NCI-H2196 treated with DMSO at 0.1 percent for 48 hours (cell line): ENCODE data around the gene RAB9A.
"Not testable (repeated sequence)": the region's sequence is repeated elsewhere in the genome, so short reads cannot be mapped to it uniquely, and the experiment has no call there.

ENCODE experiments used
- DNase-seq: peaks from one replicate; lab custom pipeline; 2025; ENCODE audit not compliant: unreplicated experiment; lab: John Stamatoyannopoulos, UW

Gene RAB9A

GRCh38 chrX:13688958-13689740 is at the start of gene RAB9A:
RAB9A (plus strand) TSS chrX:13689128; CDS start chrX:13708747, 19,619 bp downstream.
- DNase-seq = peak; percentile 45

- not testable (repeated sequence) for DNase-seq
Measured at GRCh38 chrX:13641684-13642083, 47.2 kb upstream of the RAB9A start.

- no peak for DNase-seq
Measured at GRCh38 chrX:13645464-13646153, 43.3 kb upstream of the RAB9A start.

- peak; percentile 1 for DNase-seq
Measured at GRCh38 chrX:13646154-13646549, 42.8 kb upstream of the RAB9A start.

- DNase-seq = no peak
Measured at GRCh38 chrX:13647709-13648212, 41.2 kb upstream of the RAB9A start.

GRCh38 chrX:13648336-13648735 is 40.6 kb upstream of the RAB9A start:
- DNase-seq = not testable (repeated sequence)

- no peak for DNase-seq
Measured at GRCh38 chrX:13649838-13650237, 39.1 kb upstream of the RAB9A start.

- no peak for DNase-seq
Measured at GRCh38 chrX:13650318-13650717, 38.6 kb upstream of the RAB9A start.

- DNase-seq = no peak
Measured at GRCh38 chrX:13651150-13651549, 37.8 kb upstream of the RAB9A start.

GRCh38 chrX:13652287-13652793 is 36.6 kb upstream of the RAB9A start:
- DNase-seq = no peak

GRCh38 chrX:13652850-13653693 is 35.9 kb upstream of the RAB9A start, which contains the start of gene TCEANC:
TCEANC (plus strand) TSS chrX:13653141; CDS start chrX:13662509, 9,368 bp downstream.
- DNase-seq = peak; percentile 90

- DNase-seq = no peak
Measured at GRCh38 chrX:13654116-13654515, 34.8 kb upstream of the RAB9A start.

GRCh38 chrX:13655674-13656073 is 33.3 kb upstream of the RAB9A start:
- DNase-seq = no peak

GRCh38 chrX:13658602-13659001 is 30.3 kb upstream of the RAB9A start:
- DNase-seq = peak; percentile 9

- DNase-seq = no peak
Measured at GRCh38 chrX:13659063-13659462, 29.9 kb upstream of the RAB9A start.

- DNase-seq = no peak
Measured at GRCh38 chrX:13661735-13662288, 27.1 kb upstream of the RAB9A start.

- no peak for DNase-seq
Measured at GRCh38 chrX:13662355-13662791, 26.6 kb upstream of the RAB9A start.

- no peak for DNase-seq
Measured at GRCh38 chrX:13664020-13664419, 24.9 kb upstream of the RAB9A start.

GRCh38 chrX:13666836-13667235 is 22.1 kb upstream of the RAB9A start:
- DNase-seq = no peak

- DNase-seq = no peak
Measured at GRCh38 chrX:13667919-13668318, 21.0 kb upstream of the RAB9A start.
